Muscle layer of colon (tissue), 2 donors: Measurements from ENCODE around the gene DEXI.
"Not testable (repeated sequence)": the region's sequence is repeated elsewhere in the genome, so short reads cannot be mapped to it uniquely, and the experiment has no call there.

Experiments
- H3K27ac ChIP-seq: one replicate; pipeline ENCODE4 v1.7.0; 2013; ENCODE audit warnings: low read depth, mild to moderate bottlenecking, low read length, moderate library complexity
- H3K27me3 ChIP-seq, 2 donors: one replicate each; pipeline ENCODE4 v1.7.0; 2013; ENCODE audit warnings: low read length in 2 of 2, mild to moderate bottlenecking in 2 of 2; ENCODE audit not compliant: insufficient read depth in 2 of 2, control insufficient read depth in 1 of 2
- H3K36me3 ChIP-seq: one replicate; pipeline ENCODE4 v1.7.0; 2013; ENCODE audit warnings: mild to moderate bottlenecking, low read length; ENCODE audit not compliant: insufficient read depth
- H3K4me1 ChIP-seq: one replicate; pipeline ENCODE4 v1.7.0; 2013; ENCODE audit warnings: mild to moderate bottlenecking, low read length; ENCODE audit not compliant: insufficient read depth
- H3K4me3 ChIP-seq, 2 donors: one replicate each; pipeline ENCODE4 v1.7.0; 2013; ENCODE audit warnings: low read length in 2 of 2, low read depth in 1 of 2, mild to moderate bottlenecking in 1 of 2, moderate library complexity in 1 of 2
- H3K9ac ChIP-seq: one replicate; pipeline ENCODE4 v1.7.0; 2013; ENCODE audit warnings: low read length
- H3K9me3 ChIP-seq: one replicate; pipeline ENCODE4 v1.7.0; 2013; ENCODE audit warnings: mild to moderate bottlenecking, low read length
- donor health status: abdominal sarcoma.
- donor health status: Adenocarcinoma of cecum.

Gene DEXI

GRCh38 chr16:10966559-10966958 lies 24.3 kb upstream of the DEXI start:
- H3K4me1 ChIP-seq, H3K27me3 ChIP-seq, H3K9ac ChIP-seq, H3K4me3 ChIP-seq, H3K27ac ChIP-seq, H3K9me3 ChIP-seq: not testable (repeated sequence)
- peaks cover 33% of the 10 kb centered on the region for H3K36me3 ChIP-seq

DNA sequence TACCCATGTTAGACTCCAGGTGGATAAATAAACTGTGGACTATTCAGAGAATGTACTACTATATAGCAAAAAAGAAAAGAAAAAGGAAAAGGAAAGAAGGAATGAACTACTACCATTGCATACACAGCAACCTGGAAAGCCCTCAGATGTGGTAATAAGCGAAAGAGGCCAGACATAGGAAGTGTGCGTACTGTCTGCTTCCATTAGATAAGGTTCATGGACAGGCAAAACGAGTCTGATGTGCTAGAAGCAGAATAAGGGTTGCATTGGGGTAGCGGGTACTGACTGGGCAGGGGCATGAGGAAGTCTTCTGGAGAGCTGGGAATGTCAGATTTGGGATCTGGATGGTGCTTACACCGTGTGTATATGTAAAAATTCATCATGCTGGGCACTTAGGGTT lies 23.9 kb upstream of the DEXI start:
- Histone ChIP-seq H3K4me1 (peaks cover 10% of the 10 kb centered on the region), H3K9ac (no peak overlapping the region), H3K27ac (no peak overlapping the region), H3K27me3 (no peaks in the 10 kb centered on the region), H3K36me3 (peaks cover 33% of the 10 kb centered on the region), H3K4me3 (no peak overlapping the region), H3K9me3 (no peaks in the 10 kb centered on the region)

DNA sequence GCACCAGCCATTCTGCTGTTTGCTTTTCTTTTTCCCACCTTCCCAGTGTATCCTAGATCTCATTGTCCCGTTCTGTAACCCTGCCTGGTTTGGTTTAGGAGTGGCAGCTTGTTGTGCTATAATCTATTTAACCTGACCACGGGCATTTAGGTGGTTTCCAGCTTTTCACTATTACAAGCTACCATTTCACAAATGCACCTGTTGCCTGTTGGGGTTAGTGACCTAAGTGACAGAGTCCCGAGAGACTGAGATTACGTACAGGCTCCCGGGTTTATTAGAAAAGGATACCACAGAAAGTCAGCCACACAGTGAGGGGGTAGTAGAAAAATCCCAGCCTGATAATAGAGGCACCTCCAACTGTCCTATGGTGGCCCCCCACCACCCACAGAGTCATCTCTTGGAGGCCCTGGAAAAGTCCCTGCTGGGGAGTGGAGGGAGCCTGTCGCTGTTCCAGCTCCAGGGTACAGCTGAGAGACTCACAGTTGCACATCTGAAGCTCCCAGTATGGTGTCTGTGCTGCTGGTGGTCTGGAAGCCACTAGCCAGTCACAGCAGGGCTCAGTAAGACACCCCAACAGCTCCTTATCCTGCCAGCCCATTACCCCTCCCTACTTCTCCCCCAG lies 23.3 kb upstream of the DEXI start:
- H3K27me3 ChIP-seq: no peaks in the 10 kb centered on the region
- no peak overlapping the region for H3K4me3 ChIP-seq
- no peak overlapping the region for H3K27ac ChIP-seq
- H3K4me1 ChIP-seq: peaks cover 16% of the 10 kb centered on the region
- no peaks in the 10 kb centered on the region for H3K9me3 ChIP-seq
- no peak overlapping the region for H3K9ac ChIP-seq
- H3K36me3 ChIP-seq: peaks cover 27% of the 10 kb centered on the region

DNA sequence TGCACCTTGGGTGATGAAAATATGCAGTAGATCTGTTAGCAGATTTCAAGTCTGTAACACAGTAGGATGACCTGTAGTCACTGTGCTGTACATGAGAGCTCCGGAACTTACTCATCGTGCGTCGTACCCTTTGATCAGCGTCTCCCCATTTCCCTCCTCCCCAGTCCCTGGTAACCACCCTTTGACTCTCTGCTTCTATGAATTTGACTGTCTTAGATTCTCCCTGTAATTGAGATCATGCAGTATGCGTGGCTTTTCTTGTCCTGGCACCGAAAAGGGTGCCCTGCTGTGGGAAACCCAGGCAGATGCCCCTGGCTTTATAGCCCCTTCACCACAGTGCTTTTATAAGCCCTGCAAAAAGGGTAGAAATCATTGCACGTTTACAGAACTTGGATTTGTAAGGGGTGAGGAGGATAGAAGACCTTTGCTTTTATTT lies 22.6 kb upstream of the DEXI start:
- Histone ChIP-seq H3K36me3 (peaks cover 26% of the 10 kb centered on the region), H3K4me3 (no peak overlapping the region), H3K4me1 (peaks cover 18% of the 10 kb centered on the region), H3K9ac (no peak overlapping the region), H3K27ac (no peak overlapping the region), H3K9me3 (no peaks in the 10 kb centered on the region), H3K27me3 (no peaks in the 10 kb centered on the region)

DNA sequence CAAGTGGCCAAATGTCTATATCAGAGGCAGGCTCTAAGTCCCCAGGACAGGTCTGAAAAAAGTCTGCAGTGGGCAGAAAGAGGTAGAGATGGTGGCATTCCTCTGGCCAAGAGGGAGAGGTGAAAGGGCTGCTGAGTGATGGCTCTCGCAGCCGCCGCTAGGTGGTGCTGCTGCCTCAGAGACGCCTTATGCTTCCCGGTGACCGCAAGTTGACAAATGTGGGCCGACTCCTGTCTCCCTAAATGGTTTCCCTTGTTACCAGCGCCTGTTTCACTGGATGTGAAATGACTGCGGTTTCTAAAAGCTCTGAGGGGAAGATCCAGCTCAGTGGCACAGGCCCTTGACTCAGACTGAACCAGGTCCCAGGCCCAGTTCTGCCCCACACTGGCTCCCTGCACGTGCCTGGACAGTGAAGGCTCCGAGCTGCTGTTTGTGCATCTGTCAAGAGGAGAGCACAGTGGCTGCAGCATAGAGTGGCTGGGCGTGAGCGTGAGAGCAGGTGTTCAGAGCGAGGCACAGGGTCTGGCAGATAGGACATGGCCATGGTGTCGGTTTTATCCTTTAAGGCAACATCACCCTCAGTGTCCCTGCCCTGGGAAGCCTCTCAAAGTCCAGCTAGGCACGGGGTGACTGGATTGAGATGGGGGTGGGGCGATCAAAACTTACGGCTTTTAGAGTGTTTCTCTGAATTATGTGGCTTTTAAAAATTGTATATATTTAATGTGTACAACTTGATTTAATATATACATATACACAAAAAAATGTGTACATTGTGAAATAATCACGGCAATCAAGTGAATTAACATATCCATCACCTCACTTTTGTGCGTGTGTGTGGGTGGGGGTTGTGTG lies 22.0 kb upstream of the DEXI start:
- peaks cover 23% of the 10 kb centered on the region for H3K36me3 ChIP-seq
- peak overlapping the region; percentile 41 for H3K27ac ChIP-seq
- H3K4me1 ChIP-seq: peaks cover 18% of the 10 kb centered on the region
- no peaks in the 10 kb centered on the region for H3K9me3 ChIP-seq
- peak overlapping the region in 1 of 2 donors; percentile 29 for H3K4me3 ChIP-seq
- H3K9ac ChIP-seq: no peak overlapping the region
- H3K27me3 ChIP-seq: no peaks in the 10 kb centered on the region

DNA sequence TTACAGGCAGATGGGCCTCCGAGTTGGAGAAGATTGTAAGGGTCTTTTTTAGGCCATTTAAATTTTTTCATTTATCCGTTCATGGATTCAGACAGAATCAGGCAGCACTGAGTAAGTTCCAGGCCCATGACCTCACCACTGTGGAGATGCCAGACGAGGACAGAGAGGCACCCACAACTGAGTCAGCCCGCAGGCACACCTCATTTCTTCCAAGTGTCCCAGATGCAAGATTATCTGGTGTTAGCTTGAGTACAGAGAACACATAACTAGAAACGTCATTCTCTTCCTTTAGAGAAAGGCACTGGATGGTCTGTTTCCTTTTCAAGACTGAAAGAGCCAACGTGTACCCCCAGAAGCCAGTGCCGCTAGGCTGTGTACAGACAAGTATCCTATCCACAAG lies 19.0 kb upstream of the DEXI start:
- no peaks in the 10 kb centered on the region for H3K9me3 ChIP-seq
- H3K27ac ChIP-seq: peak overlapping the region; percentile 30
- H3K27me3 ChIP-seq: no peaks in the 10 kb centered on the region
- H3K4me3 ChIP-seq: no peak overlapping the region
- peaks cover 29% of the 10 kb centered on the region for H3K36me3 ChIP-seq
- H3K4me1 ChIP-seq: peaks cover 18% of the 10 kb centered on the region
- peak overlapping the region; percentile 10 for H3K9ac ChIP-seq

DNA sequence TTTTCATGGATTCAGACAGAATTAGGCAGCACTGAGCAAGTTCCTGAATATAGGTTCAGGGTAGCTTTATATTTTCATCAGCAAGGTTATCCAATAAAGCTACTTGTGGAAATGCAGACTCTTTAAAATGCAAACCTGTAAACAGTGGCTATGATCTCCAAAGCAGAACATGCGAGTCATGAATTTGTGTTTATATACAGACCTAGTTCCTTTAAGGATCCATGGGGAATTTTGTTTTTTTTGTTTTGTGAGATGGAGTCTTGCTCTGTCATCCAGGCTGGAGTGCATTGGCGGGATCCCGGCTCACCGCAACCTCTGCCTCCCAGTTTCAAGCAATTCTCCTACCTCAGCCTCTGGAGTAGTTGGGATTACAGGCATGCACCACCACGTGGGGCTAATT lies 16.9 kb upstream of the DEXI start:
- Histone ChIP-seq H3K27ac (no peak overlapping the region), H3K4me1 (peaks cover 17% of the 10 kb centered on the region), H3K9ac (no peak overlapping the region), H3K36me3 (peaks cover 29% of the 10 kb centered on the region), H3K9me3 (no peaks in the 10 kb centered on the region), H3K4me3 (no peak overlapping the region), H3K27me3 (no peaks in the 10 kb centered on the region)

GRCh38 chr16:10957771-10958482 lies 15.7 kb upstream of the DEXI start:
- Histone ChIP-seq H3K9ac (no peak overlapping the region), H3K27me3 (no peaks in the 10 kb centered on the region), H3K9me3 (no peaks in the 10 kb centered on the region), H3K27ac (no peak overlapping the region), H3K4me1 (peaks cover 22% of the 10 kb centered on the region), H3K36me3 (peaks cover 19% of the 10 kb centered on the region), H3K4me3 (no peak overlapping the region)

GRCh38 chr16:10954903-10955302 lies 12.6 kb upstream of the DEXI start:
- Histone ChIP-seq H3K27ac (no peak overlapping the region), H3K9ac (no peak overlapping the region), H3K4me1 (peaks cover 13% of the 10 kb centered on the region), H3K27me3 (no peaks in the 10 kb centered on the region), H3K4me3 (no peak overlapping the region), H3K36me3 (peaks cover 12% of the 10 kb centered on the region), H3K9me3 (no peaks in the 10 kb centered on the region)

GRCh38 chr16:10951026-10951425 lies 8.8 kb upstream of the DEXI start:
- Histone ChIP-seq H3K27ac (no peak overlapping the region), H3K4me1 (peaks cover 22% of the 10 kb centered on the region), H3K9me3 (no peaks in the 10 kb centered on the region), H3K4me3 (no peak overlapping the region), H3K27me3 (no peaks in the 10 kb centered on the region), H3K36me3 (no peaks in the 10 kb centered on the region), H3K9ac (no peak overlapping the region)

DNA sequence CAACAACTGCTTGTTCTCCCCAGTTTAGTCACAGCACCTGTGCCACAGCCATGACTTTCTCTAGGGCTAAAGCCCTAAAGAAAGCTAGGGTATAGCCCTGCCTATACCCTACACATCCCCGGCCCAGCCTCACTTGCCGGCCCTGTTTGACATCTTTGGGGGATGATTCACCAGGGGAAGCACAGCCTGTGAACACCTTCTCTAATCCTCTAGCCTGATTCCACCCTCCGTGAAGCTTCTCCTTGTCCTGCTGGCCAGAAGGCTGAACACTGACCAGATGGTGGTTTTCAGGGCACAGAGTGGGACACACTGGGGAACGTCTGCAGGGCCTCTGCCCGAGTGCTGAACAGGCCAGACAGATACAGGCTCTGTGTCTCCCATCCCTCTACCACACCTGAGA lies 8.1 kb upstream of the DEXI start:
- no peak overlapping the region for H3K4me3 ChIP-seq
- peaks cover 28% of the 10 kb centered on the region for H3K4me1 ChIP-seq
- no peaks in the 10 kb centered on the region for H3K9me3 ChIP-seq
- no peaks in the 10 kb centered on the region for H3K27me3 ChIP-seq
- no peak overlapping the region for H3K9ac ChIP-seq
- H3K36me3 ChIP-seq: no peaks in the 10 kb centered on the region
- no peak overlapping the region for H3K27ac ChIP-seq
